T-helper 17 cell (primary cell): ENCODE results near the gene LRPPRC. TPM values are rescaled to one million over a fixed set of nuclear protein-coding genes. Genes with fewer than 3 reads are reported as not detected.
A peak's percentile ranks its signal among the peaks of the same experiment; 100 is the strongest.

ENCODE experiments used
- ATAC-seq: fragments of 150-1000 bp; cut with Tn5 transposase; 2 replicates; pipeline ENCODE4 v1.10.0; 2021; ENCODE audit warnings: mild to moderate bottlenecking, moderate library complexity
- DNase-seq, 3 donors: peaks; one replicate each; pipeline versions ENCODE4 v3.0.0 to v3.0.0-alpha.2; 2020 to 2021
- H3K9me3 ChIP-seq: one replicate; pipeline ENCODE4 v1.7.0; 2013; ENCODE audit warnings: low read length, mild to moderate bottlenecking; ENCODE audit not compliant: control insufficient read depth, poor library complexity, severe bottlenecking
- H3K27ac Mint-ChIP-seq: one replicate; pipeline ENCODE4 v1.8.0; 2022; ENCODE audit warnings: mild to moderate bottlenecking, moderate library complexity, mixed read lengths
- H3K27me3 Mint-ChIP-seq: one replicate; pipeline ENCODE4 v1.8.0; 2022; ENCODE audit warnings: mixed read lengths
- H3K36me3 Mint-ChIP-seq: one replicate; pipeline ENCODE4 v1.8.0; 2022; ENCODE audit warnings: low read depth, mixed read lengths
- H3K4me1 Mint-ChIP-seq: one replicate; pipeline ENCODE4 v1.8.0; 2022; ENCODE audit warnings: mild to moderate bottlenecking, mixed read lengths
- H3K4me3 Mint-ChIP-seq: one replicate; pipeline ENCODE4 v1.8.0; 2022; ENCODE audit warnings: mild to moderate bottlenecking, moderate library complexity, mixed read lengths
- total RNA-seq, 4 donors: library from RNA in 2 of 4; stranded (reverse) in 2 of 4; gene quantifications; one replicate each; pipeline ENCODE4 v1.2.3 and lab custom pipeline; 2022 to 2026

Gene LRPPRC
- total RNA-seq, 2 donors from 2014 or later: 59.8 to 60.7 TPM

DNA sequence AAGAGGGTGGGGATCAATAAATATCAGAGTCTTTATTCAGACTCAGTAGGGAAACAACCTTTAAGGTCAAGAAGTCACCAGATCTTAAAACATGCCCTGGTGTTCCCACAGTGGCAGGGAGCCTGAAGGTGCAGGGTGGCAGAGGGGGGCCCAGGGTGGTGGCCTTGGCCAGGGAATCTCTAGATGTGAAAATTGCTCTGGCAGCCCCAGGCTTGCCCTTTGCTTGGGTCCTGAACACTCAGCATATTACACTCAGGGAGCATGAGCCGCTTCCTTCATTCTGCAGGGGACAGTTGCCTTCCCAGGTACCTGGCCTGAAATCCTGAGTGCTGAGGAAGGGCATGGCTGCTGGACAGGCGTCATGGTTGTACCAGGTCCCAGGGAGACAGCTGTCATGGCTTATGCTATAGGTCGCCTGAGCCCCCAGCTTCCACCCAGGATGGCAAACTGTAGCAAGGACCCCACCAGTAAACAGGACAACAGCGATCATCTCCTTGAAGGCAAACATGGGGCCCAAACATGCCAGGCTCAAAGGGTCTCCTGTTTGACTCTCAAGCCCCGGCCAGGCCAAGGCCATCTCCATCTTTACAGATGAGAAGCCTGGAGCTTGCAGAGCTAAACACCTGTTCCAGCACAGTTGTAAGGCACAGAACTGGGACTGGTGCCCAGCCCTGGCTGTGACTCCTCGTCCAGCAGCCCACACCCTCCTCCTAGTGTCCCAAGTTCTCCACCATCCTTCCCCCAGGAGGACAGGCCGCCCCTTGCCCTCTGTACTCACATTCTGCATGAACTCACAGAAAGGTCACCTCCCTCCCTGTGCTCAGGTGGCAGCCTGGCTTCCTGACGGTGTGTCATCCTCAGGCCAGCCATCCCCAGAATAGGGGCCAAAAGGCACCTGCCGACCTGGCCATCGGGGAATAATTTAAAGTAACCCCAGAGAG is 142.4 kb downstream of the LRPPRC start:
- Mint-ChIP-seq H3K27me3 (peaks cover 68% of the 10 kb centered on the region), H3K4me3 (no peak overlapping the region), H3K36me3 (no peaks in the 10 kb centered on the region), H3K4me1 (no peaks in the 10 kb centered on the region), H3K27ac (no peak overlapping the region)
- ATAC-seq (no peak), DNase-seq (no peak)
- no peaks in the 10 kb centered on the region for H3K9me3 ChIP-seq

GRCh38 chr2:43852196-43852730 is 143.5 kb downstream of the LRPPRC start:
- DNase-seq: no peak
- Mint-ChIP-seq H3K4me1 (no peaks in the 10 kb centered on the region), H3K36me3 (no peaks in the 10 kb centered on the region), H3K27ac (no peak overlapping the region), H3K4me3 (no peak overlapping the region), H3K27me3 (peaks cover 63% of the 10 kb centered on the region)
- no peak for ATAC-seq
- no peaks in the 10 kb centered on the region for H3K9me3 ChIP-seq

- no peak for DNase-seq
- no peak overlapping the region for H3K4me3 Mint-ChIP-seq
- peak overlapping the region; percentile 43 for H3K27ac Mint-ChIP-seq
- H3K36me3 Mint-ChIP-seq: no peaks in the 10 kb centered on the region
- no peak for ATAC-seq
- H3K4me1 Mint-ChIP-seq: no peaks in the 10 kb centered on the region
- no peaks in the 10 kb centered on the region for H3K9me3 ChIP-seq
- peaks cover 63% of the 10 kb centered on the region for H3K27me3 Mint-ChIP-seq
Observed at GRCh38 chr2:43851011-43851980, 144.5 kb downstream of the LRPPRC start.

DNA sequence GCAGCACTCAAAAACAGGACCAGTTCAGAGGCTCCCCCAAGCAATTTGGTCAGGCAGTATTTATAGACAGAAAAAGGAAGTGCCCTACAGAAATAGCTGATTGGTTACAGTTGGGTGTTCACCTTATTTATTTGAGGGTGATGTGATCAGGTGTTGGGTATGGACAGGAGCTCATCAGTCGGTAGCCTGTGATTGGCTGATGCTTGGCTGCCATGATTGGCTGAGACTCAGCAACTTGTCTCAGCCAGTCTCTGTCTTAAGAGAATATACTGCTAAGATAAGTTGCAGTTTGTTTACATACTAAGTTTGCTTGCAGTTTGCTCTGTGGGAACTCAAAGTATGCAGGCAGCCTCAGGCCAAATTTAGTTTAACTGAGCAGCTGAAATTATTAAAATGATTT is 147.6 kb downstream of the LRPPRC start:
- ATAC-seq: no peak
- Mint-ChIP-seq H3K36me3 (no peaks in the 10 kb centered on the region), H3K27me3 (peaks cover 36% of the 10 kb centered on the region), H3K27ac (no peak overlapping the region), H3K4me3 (no peak overlapping the region), H3K4me1 (no peaks in the 10 kb centered on the region)
- no peaks in the 10 kb centered on the region for H3K9me3 ChIP-seq
- no peak for DNase-seq

DNA sequence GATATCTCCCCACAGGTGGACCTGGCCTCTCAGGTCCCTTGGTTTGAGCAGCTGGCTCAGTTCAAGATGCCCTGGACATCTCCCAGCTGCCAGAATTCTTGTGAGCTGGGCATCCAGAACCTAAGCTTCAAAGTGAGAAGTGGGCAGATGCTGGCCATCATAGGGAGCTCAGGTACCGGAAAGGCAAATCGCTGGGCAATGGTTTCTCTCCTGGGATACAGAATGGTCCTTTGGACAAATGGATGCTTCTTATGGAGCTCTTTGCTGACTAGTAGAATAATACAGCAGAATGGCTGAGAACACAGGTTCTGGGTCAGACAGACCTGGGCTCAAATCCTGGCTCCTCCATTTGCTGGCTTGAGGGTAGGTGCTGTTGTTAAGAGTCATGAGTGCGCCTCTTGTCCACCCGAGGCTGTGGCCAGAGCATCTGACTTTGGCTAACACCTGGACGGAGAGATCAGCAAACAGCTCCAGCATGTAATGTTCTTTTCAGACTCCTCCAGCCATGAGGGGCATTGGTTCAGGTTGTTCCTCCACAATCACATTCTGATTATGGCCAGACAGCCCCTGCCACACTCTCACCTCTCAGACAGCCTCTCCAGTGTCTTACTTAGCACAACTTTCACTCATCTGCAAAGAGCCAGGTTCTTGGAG is 149.5 kb downstream of the LRPPRC start:
- no peaks in the 10 kb centered on the region for H3K9me3 ChIP-seq
- H3K36me3 Mint-ChIP-seq: no peaks in the 10 kb centered on the region
- H3K4me3 Mint-ChIP-seq: no peak overlapping the region
- H3K4me1 Mint-ChIP-seq: no peaks in the 10 kb centered on the region
- no peak overlapping the region for H3K27ac Mint-ChIP-seq
- peaks cover 21% of the 10 kb centered on the region for H3K27me3 Mint-ChIP-seq
- DNase-seq (no peak), ATAC-seq (no peak)

DNA sequence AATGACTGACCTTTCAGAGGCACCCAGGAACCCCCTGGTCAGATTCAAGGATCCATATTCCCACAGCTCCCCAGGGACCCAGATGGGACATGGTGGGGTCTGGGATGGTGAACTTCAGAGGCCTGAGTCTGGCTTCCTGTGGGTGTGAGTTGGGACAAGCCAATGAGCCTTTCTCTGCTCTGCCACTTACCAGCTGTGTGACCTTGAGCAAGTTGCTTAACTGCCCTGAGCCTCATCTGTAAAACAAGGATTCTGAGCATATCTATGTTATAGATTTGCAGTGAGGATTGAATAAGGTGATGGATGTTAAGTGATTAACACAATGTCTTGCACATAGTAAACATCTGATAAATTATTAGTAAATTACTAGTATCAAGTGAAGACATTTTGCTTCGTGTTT is 150.6 kb downstream of the LRPPRC start:
- ATAC-seq (no peak), DNase-seq (no peak)
- no peaks in the 10 kb centered on the region for H3K9me3 ChIP-seq
- no peaks in the 10 kb centered on the region for H3K36me3 Mint-ChIP-seq
- H3K4me1 Mint-ChIP-seq: no peaks in the 10 kb centered on the region
- peaks cover 18% of the 10 kb centered on the region for H3K27me3 Mint-ChIP-seq
- H3K4me3 Mint-ChIP-seq: no peak overlapping the region
- H3K27ac Mint-ChIP-seq: no peak overlapping the region

GRCh38 chr2:43842866-43843226 is 152.9 kb downstream of the LRPPRC start:
- DNase-seq (no peak), ATAC-seq (no peak)
- H3K27ac Mint-ChIP-seq: no peak overlapping the region
- peaks cover 22% of the 10 kb centered on the region for H3K27me3 Mint-ChIP-seq
- H3K4me1 Mint-ChIP-seq: no peaks in the 10 kb centered on the region
- H3K4me3 Mint-ChIP-seq: no peak overlapping the region
- no peaks in the 10 kb centered on the region for H3K36me3 Mint-ChIP-seq
- H3K9me3 ChIP-seq: no peaks in the 10 kb centered on the region

DNA sequence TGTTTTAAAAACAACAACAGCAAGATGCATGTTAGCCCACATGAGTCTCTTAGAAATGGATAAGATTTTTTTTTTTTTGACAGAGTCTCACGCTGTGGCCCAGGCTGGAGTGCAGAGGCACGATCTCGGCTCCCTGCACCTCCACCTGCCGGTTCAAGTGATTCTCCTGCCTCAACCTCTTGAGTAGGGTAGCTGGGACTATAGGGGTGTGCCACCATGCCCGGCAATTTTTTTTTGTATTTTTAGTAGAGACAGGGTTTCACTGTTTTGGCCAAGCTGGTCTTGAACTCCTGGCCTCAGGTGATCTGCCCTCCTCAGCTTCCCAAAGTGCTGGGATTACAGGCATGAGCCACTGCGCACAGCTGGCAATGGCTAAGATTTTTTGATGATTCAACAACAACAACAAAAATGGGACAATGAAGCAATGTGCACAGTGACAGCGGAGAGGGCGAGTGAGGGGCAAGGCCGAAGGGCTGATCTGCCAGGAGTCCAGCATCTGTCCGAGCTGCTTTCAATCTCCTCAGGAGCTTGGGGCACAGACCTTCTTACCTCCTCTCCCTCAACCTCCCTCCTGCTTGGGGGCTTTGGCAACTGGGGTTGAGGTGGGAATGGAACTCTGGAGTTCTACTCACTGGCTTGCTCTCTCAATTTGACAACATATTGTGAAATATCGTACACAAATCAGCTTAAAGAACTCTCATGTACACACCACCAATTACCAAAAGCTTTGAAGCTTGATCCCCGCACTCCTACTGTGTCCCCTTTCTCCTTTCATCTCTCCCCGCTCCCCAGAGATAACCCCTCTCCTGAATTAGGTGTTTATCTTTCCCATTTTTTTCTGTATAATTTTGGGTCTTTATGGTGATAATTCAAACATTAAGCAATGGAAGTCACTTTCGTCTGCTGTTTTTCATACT is 153.6 kb downstream of the LRPPRC start:
- Mint-ChIP-seq H3K4me1 (no peaks in the 10 kb centered on the region), H3K36me3 (no peaks in the 10 kb centered on the region), H3K27ac (no peak overlapping the region), H3K4me3 (no peak overlapping the region), H3K27me3 (peaks cover 19% of the 10 kb centered on the region)
- H3K9me3 ChIP-seq: no peaks in the 10 kb centered on the region
- DNase-seq: no peak
- no peak for ATAC-seq

DNA sequence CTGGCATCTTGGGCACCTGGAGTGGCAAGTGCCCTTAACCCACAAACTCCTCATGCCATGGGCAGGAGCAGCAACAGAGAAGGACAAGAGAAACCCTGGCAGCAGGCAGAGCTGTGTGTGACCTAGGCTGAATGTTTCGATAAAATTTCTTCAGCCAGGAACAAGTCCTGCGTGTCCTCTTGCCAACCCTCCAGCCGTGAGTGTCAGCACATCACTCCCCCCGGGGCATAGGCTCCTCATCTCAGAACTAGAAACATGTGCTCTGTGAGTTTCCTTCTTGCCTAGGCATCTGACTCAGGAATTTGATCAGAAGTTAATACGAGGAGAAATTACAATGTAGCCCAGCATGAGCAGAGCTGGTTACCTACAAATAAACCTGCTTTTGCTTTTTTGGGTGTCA is 154.8 kb downstream of the LRPPRC start:
- no peak overlapping the region for H3K27ac Mint-ChIP-seq
- H3K36me3 Mint-ChIP-seq: no peaks in the 10 kb centered on the region
- no peaks in the 10 kb centered on the region for H3K4me1 Mint-ChIP-seq
- no peaks in the 10 kb centered on the region for H3K9me3 ChIP-seq
- DNase-seq: no peak
- peaks cover 12% of the 10 kb centered on the region for H3K27me3 Mint-ChIP-seq
- H3K4me3 Mint-ChIP-seq: no peak overlapping the region
- ATAC-seq: no peak

DNA sequence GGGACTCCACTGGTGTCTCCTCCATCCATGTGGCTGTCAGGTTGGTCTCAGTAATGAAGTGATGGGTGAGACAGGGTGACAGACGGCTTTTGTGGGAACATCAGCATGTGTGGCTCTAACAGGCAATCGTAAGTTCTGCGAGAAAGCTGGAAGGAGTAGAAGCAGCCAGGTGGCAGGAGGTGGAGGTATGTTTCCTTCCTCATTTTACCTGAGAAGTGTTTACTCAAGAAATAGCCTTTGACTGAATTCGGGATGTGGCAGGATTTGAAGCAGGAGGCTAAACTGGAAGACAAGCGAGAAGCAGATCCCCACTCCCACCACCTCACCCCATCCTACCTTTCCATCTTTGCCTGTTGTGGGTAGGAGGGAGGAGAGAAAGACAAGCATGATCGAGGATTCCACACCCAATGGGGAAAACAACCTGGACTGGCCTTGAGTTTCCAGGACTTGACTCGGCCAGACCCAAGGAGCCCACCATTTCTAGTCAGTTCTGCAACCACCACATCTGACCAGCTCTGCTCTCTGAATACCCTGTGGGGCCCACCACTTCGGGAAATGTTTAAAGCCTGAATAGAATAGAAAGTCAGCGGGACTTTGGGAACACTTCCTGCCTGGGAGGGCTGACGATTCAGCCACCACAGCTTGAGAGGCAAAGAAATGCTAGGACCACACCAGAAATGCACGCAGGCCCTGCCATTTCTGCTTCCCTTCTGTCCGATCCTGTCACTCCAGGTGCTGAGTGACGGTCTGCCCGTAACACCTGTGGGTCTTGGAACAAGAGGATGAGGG is 155.8 kb downstream of the LRPPRC start:
- H3K36me3 Mint-ChIP-seq: no peaks in the 10 kb centered on the region
- DNase-seq: no peak
- H3K9me3 ChIP-seq: no peaks in the 10 kb centered on the region
- no peak overlapping the region for H3K27ac Mint-ChIP-seq
- no peak overlapping the region for H3K4me3 Mint-ChIP-seq
- no peak for ATAC-seq
- peaks cover 17% of the 10 kb centered on the region for H3K27me3 Mint-ChIP-seq
- no peaks in the 10 kb centered on the region for H3K4me1 Mint-ChIP-seq

DNA sequence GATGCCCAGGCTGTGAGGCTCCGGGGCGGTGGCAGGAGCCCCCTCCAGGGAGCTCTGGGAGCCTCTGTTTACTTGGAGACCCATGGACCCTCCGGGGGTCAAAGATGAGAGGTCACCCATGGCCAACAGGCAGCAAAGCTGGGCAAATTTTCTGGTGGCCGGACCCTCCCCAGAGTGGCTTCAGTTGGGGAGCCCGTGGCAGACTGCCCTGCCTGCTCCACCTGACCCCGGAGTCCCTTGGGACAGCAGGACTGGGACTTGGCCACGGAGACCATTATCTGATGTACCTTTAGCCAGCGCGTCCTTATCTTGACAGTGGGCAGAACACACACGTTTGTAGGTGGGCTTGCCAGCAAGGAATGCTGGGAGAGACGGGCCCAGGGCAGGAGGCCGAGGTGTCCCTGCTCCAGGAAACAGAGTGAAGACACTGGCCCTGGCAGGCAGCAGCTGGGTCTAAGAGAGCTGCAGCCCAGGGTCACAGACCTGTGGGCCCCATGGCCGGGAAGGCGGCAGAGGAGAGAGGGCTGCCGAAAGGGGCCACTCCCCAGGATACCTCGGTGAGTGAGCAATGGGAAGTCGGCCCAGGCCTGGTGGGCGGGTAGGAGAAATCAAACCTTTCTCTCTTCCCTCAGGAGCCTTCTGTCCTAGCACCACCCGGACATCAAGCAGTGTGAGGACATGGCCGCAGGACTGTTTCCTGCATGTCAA is 157.1 kb downstream of the LRPPRC start, which contains the start of the genes ABCG5 and ABCG8:
Gene ABCG5 (minus strand): TSS at position 280 of the 708 bp plus-strand sequence. CDS start 160 bp downstream, at position 120.
Gene ABCG8 (plus strand): TSS at position 412 of the 708 bp plus-strand sequence. CDS start 83 bp downstream, at position 495.
- no peak for DNase-seq
- H3K27ac Mint-ChIP-seq: no peak within 1 kb of the TSS

More for the DNA sequence above, 157.1 kb downstream of the LRPPRC start, which contains the start of the genes ABCG5 and ABCG8:
- Mint-ChIP-seq H3K4me3 (no peak within 1 kb of the TSS), H3K36me3 (no peaks in the 10 kb centered on the region), H3K27me3 (peaks cover 21% of the 10 kb centered on the region), H3K4me1 (no peaks in the 10 kb centered on the region)
- H3K9me3 ChIP-seq: no peaks in the 10 kb centered on the region
- ATAC-seq: no peak
